Activated naive CD4-positive, alpha-beta T cell treated with anti-CD3 and anti-CD28 coated beads, Interleukin-2, amount 50 U/mL, for 24 hours (primary cell): Measurements from ENCODE around the gene AMOTL1.

Experiments used
- H3K27ac Mint-ChIP-seq: one replicate; pipeline ENCODE4 v1.8.0; 2021; ENCODE audit warnings: mild to moderate bottlenecking, mixed read lengths
- H3K27me3 Mint-ChIP-seq: one replicate; pipeline ENCODE4 v1.8.0; 2021; ENCODE audit warnings: mixed read lengths
- H3K36me3 Mint-ChIP-seq: one replicate; pipeline ENCODE4 v1.8.0; 2021; ENCODE audit warnings: mixed read lengths
- H3K4me1 Mint-ChIP-seq: one replicate; pipeline ENCODE4 v1.8.0; 2021; ENCODE audit warnings: mixed read lengths
- H3K4me3 Mint-ChIP-seq: one replicate; pipeline ENCODE4 v1.8.0; 2021; ENCODE audit warnings: mild to moderate bottlenecking, mixed read lengths
- H3K9me3 Mint-ChIP-seq: one replicate; pipeline ENCODE4 v1.8.0; 2021; ENCODE audit warnings: mixed read lengths

AMOTL1 gene

GRCh38 chr11:94767701-94768601, at the start of gene AMOTL1:
Gene AMOTL1 (plus strand): TSS chr11:94768356. CDS start chr11:94768512, 156 bp downstream.
- H3K4me3 Mint-ChIP-seq, result peak within 1 kb of the TSS; percentile 45
- no peak within 1 kb of the TSS for H3K27ac Mint-ChIP-seq
- no peaks in the 10 kb centered on the region for H3K9me3 Mint-ChIP-seq
- H3K27me3 Mint-ChIP-seq, result peaks cover 39% of the 10 kb centered on the region
- H3K36me3 Mint-ChIP-seq, result no peaks in the 10 kb centered on the region
- peaks cover 11% of the 10 kb centered on the region for H3K4me1 Mint-ChIP-seq

- Mint-ChIP-seq H3K4me3 (no peak overlapping the region), H3K36me3 (no peaks in the 10 kb centered on the region), H3K9me3 (no peaks in the 10 kb centered on the region), H3K27me3 (peaks cover 35% of the 10 kb centered on the region), H3K4me1 (no peaks in the 10 kb centered on the region), H3K27ac (no peak overlapping the region)
Observed at GRCh38 chr11:94719876-94720275, 48.3 kb upstream of the AMOTL1 start.

GRCh38 chr11:94721565-94722292, 46.4 kb upstream of the AMOTL1 start:
- Mint-ChIP-seq H3K27me3 (peaks cover 20% of the 10 kb centered on the region), H3K36me3 (no peaks in the 10 kb centered on the region), H3K4me1 (no peaks in the 10 kb centered on the region), H3K9me3 (no peaks in the 10 kb centered on the region), H3K4me3 (no peak overlapping the region), H3K27ac (no peak overlapping the region)

GRCh38 chr11:94722735-94723134, 45.4 kb upstream of the AMOTL1 start:
- H3K27ac Mint-ChIP-seq, result no peak overlapping the region

GRCh38 chr11:94725097-94725496, 43.1 kb upstream of the AMOTL1 start:
- no peaks in the 10 kb centered on the region for H3K36me3 Mint-ChIP-seq
- peaks cover 11% of the 10 kb centered on the region for H3K27me3 Mint-ChIP-seq
- no peak overlapping the region for H3K4me3 Mint-ChIP-seq
- no peaks in the 10 kb centered on the region for H3K4me1 Mint-ChIP-seq
- no peaks in the 10 kb centered on the region for H3K9me3 Mint-ChIP-seq
- H3K27ac Mint-ChIP-seq, result no peak overlapping the region

More at GRCh38 chr11:94722735-94723134, 45.4 kb upstream of the AMOTL1 start:
- no peaks in the 10 kb centered on the region for H3K36me3 Mint-ChIP-seq
- H3K27me3 Mint-ChIP-seq, result peaks cover 17% of the 10 kb centered on the region
- H3K4me1 Mint-ChIP-seq, result no peaks in the 10 kb centered on the region
- H3K9me3 Mint-ChIP-seq, result no peaks in the 10 kb centered on the region
- H3K4me3 Mint-ChIP-seq, result no peak overlapping the region

- Mint-ChIP-seq H3K27me3 (peaks cover 3% of the 10 kb centered on the region), H3K4me1 (no peaks in the 10 kb centered on the region), H3K36me3 (no peaks in the 10 kb centered on the region), H3K4me3 (no peak overlapping the region), H3K9me3 (no peaks in the 10 kb centered on the region), H3K27ac (no peak overlapping the region)
Observed at GRCh38 chr11:94727819-94728218, 40.3 kb upstream of the AMOTL1 start.

- no peaks in the 10 kb centered on the region for H3K36me3 Mint-ChIP-seq
- H3K4me1 Mint-ChIP-seq, result no peaks in the 10 kb centered on the region
- H3K27ac Mint-ChIP-seq, result no peak overlapping the region
- no peak overlapping the region for H3K4me3 Mint-ChIP-seq
- no peaks in the 10 kb centered on the region for H3K9me3 Mint-ChIP-seq
- peaks cover 5% of the 10 kb centered on the region for H3K27me3 Mint-ChIP-seq
Observed at GRCh38 chr11:94728541-94728940, 39.6 kb upstream of the AMOTL1 start.

- Mint-ChIP-seq H3K9me3 (no peaks in the 10 kb centered on the region), H3K27ac (no peak overlapping the region), H3K4me3 (no peak overlapping the region), H3K27me3 (peaks cover 2% of the 10 kb centered on the region), H3K4me1 (no peaks in the 10 kb centered on the region), H3K36me3 (no peaks in the 10 kb centered on the region)
Observed at GRCh38 chr11:94728966-94729751, 39.0 kb upstream of the AMOTL1 start.

GRCh38 chr11:94730153-94730552, 38.0 kb upstream of the AMOTL1 start:
- Mint-ChIP-seq H3K27ac (no peak overlapping the region), H3K36me3 (no peaks in the 10 kb centered on the region), H3K4me3 (no peak overlapping the region), H3K9me3 (no peaks in the 10 kb centered on the region), H3K27me3 (peaks cover 2% of the 10 kb centered on the region), H3K4me1 (no peaks in the 10 kb centered on the region)

- no peak overlapping the region for H3K27ac Mint-ChIP-seq
- no peaks in the 10 kb centered on the region for H3K4me1 Mint-ChIP-seq
- H3K27me3 Mint-ChIP-seq, result peaks cover 3% of the 10 kb centered on the region
- H3K9me3 Mint-ChIP-seq, result no peaks in the 10 kb centered on the region
- H3K4me3 Mint-ChIP-seq, result no peak overlapping the region
- H3K36me3 Mint-ChIP-seq, result no peaks in the 10 kb centered on the region
Observed at GRCh38 chr11:94731880-94732601, 36.1 kb upstream of the AMOTL1 start.

- Mint-ChIP-seq H3K27me3 (peaks cover 3% of the 10 kb centered on the region), H3K9me3 (no peaks in the 10 kb centered on the region), H3K36me3 (no peaks in the 10 kb centered on the region), H3K27ac (no peak overlapping the region), H3K4me1 (no peaks in the 10 kb centered on the region), H3K4me3 (no peak overlapping the region)
Observed at GRCh38 chr11:94732617-94733281, 35.4 kb upstream of the AMOTL1 start.

GRCh38 chr11:94734563-94735275, 33.4 kb upstream of the AMOTL1 start:
- H3K9me3 Mint-ChIP-seq, result no peaks in the 10 kb centered on the region
- no peak overlapping the region for H3K4me3 Mint-ChIP-seq
- H3K36me3 Mint-ChIP-seq, result no peaks in the 10 kb centered on the region
- no peaks in the 10 kb centered on the region for H3K4me1 Mint-ChIP-seq
- H3K27ac Mint-ChIP-seq, result no peak overlapping the region
- peaks cover 3% of the 10 kb centered on the region for H3K27me3 Mint-ChIP-seq

GRCh38 chr11:94735907-94736306, 32.2 kb upstream of the AMOTL1 start:
- Mint-ChIP-seq H3K27me3 (peaks cover 5% of the 10 kb centered on the region), H3K4me3 (no peak overlapping the region), H3K27ac (no peak overlapping the region), H3K4me1 (peaks cover 3% of the 10 kb centered on the region), H3K9me3 (no peaks in the 10 kb centered on the region), H3K36me3 (no peaks in the 10 kb centered on the region)

GRCh38 chr11:94737171-94737611, 31.0 kb upstream of the AMOTL1 start:
- Mint-ChIP-seq H3K27me3 (peaks cover 18% of the 10 kb centered on the region), H3K9me3 (no peaks in the 10 kb centered on the region), H3K4me3 (no peak overlapping the region), H3K27ac (no peak overlapping the region), H3K4me1 (peaks cover 14% of the 10 kb centered on the region), H3K36me3 (no peaks in the 10 kb centered on the region)
